ENCODE results near the gene PARP8.

DNA sequence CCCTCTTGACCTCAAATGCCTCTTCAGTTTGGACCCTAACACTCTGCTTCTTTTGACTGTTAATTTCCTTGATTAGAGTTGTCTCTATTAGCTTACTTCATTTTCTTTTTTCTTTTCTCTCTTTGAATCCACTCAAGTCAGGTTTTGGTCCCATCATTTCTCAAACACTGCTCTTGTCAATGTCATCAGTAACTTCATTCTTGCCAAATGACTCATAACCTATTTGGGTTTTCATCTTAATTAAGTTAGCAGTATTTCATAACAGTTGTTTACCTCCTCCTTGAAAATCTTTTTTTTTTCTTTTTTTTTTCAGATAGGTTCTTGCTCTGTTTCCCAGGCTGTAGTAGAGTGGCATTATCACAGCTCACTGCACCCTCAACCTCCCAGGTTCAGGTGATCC, 119.6 kb downstream of the PARP8 start:
- TF ChIP-seq, protein P1, sequence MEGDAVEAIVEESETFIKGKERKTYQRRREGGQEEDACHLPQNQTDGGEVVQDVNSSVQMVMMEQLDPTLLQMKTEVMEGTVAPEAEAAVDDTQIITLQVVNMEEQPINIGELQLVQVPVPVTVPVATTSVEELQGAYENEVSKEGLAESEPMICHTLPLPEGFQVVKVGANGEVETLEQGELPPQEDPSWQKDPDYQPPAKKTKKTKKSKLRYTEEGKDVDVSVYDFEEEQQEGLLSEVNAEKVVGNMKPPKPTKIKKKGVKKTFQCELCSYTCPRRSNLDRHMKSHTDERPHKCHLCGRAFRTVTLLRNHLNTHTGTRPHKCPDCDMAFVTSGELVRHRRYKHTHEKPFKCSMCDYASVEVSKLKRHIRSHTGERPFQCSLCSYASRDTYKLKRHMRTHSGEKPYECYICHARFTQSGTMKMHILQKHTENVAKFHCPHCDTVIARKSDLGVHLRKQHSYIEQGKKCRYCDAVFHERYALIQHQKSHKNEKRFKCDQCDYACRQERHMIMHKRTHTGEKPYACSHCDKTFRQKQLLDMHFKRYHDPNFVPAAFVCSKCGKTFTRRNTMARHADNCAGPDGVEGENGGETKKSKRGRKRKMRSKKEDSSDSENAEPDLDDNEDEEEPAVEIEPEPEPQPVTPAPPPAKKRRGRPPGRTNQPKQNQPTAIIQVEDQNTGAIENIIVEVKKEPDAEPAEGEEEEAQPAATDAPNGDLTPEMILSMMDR (conservative IDR thresholded peaks at IDR 0.05): no peak
- no peak for TF ChIP-seq ZFX (IDR thresholded peaks at IDR 0.05)

All from C4-2B (cell line).